Activated naive CD8-positive, alpha-beta T cell (primary cell): Measurements from ENCODE around the gene PIEZO1.
A peak's percentile ranks its signal among the peaks of the same experiment; 100 is the strongest.
"Not testable (repeated sequence)": the region's sequence is repeated elsewhere in the genome, so short reads cannot be mapped to it uniquely, and the experiment has no call there.

Experiments
- H3K27ac Mint-ChIP-seq: one replicate; pipeline ENCODE4 v1.8.0; 2021; ENCODE audit warnings: mixed read lengths
- H3K27me3 Mint-ChIP-seq: one replicate; pipeline ENCODE4 v1.8.0; 2021; ENCODE audit warnings: mixed read lengths
- H3K36me3 Mint-ChIP-seq: one replicate; pipeline ENCODE4 v1.8.0; 2021; ENCODE audit warnings: mixed read lengths
- H3K4me1 Mint-ChIP-seq: one replicate; pipeline ENCODE4 v1.8.0; 2021; ENCODE audit warnings: low read depth, mixed read lengths
- H3K4me3 Mint-ChIP-seq: one replicate; pipeline ENCODE4 v1.8.0; 2021; ENCODE audit warnings: mild to moderate bottlenecking, mixed read lengths
- H3K9me3 Mint-ChIP-seq: one replicate; pipeline ENCODE4 v1.8.0; 2021; ENCODE audit warnings: low read depth, mixed read lengths

PIEZO1 gene

GRCh38 chr16:88684569-88685155, 100.4 kb downstream of the PIEZO1 start:
- Mint-ChIP-seq H3K4me3 (peak overlapping the region; percentile 75), H3K4me1 (peaks cover 41% of the 10 kb centered on the region), H3K36me3 (no peaks in the 10 kb centered on the region), H3K27ac (peak overlapping the region; percentile 10), H3K27me3 (no peaks in the 10 kb centered on the region), H3K9me3 (no peaks in the 10 kb centered on the region)

- Mint-ChIP-seq H3K27me3 (no peaks in the 10 kb centered on the region), H3K4me3 (peak overlapping the region; percentile 73), H3K27ac (peak overlapping the region; percentile 95), H3K9me3 (no peaks in the 10 kb centered on the region), H3K36me3 (no peaks in the 10 kb centered on the region), H3K4me1 (peaks cover 38% of the 10 kb centered on the region)
Measured at GRCh38 chr16:88681709-88682451, 103.1 kb downstream of the PIEZO1 start.

GRCh38 chr16:88681084-88681680, 103.8 kb downstream of the PIEZO1 start:
- peaks cover 38% of the 10 kb centered on the region for H3K4me1 Mint-ChIP-seq
- peak overlapping the region; percentile 73 for H3K4me3 Mint-ChIP-seq
- H3K9me3 Mint-ChIP-seq = no peaks in the 10 kb centered on the region
- no peaks in the 10 kb centered on the region for H3K27me3 Mint-ChIP-seq
- H3K27ac Mint-ChIP-seq = peak overlapping the region; percentile 95
- H3K36me3 Mint-ChIP-seq = no peaks in the 10 kb centered on the region

GRCh38 chr16:88680554-88681083, 104.4 kb downstream of the PIEZO1 start:
- Mint-ChIP-seq H3K4me1 (peaks cover 38% of the 10 kb centered on the region), H3K36me3 (no peaks in the 10 kb centered on the region), H3K27me3 (no peaks in the 10 kb centered on the region), H3K27ac (peak overlapping the region; percentile 95), H3K4me3 (no peak overlapping the region), H3K9me3 (no peaks in the 10 kb centered on the region)

- H3K9me3 Mint-ChIP-seq = no peaks in the 10 kb centered on the region
- H3K36me3 Mint-ChIP-seq = no peaks in the 10 kb centered on the region
- H3K27ac Mint-ChIP-seq = no peak overlapping the region
- no peak overlapping the region for H3K4me3 Mint-ChIP-seq
- peaks cover 21% of the 10 kb centered on the region for H3K4me1 Mint-ChIP-seq
- H3K27me3 Mint-ChIP-seq = no peaks in the 10 kb centered on the region
Measured at GRCh38 chr16:88678224-88678979, 106.6 kb downstream of the PIEZO1 start.

GRCh38 chr16:88677721-88678120, 107.3 kb downstream of the PIEZO1 start:
- no peak overlapping the region for H3K4me3 Mint-ChIP-seq
- H3K9me3 Mint-ChIP-seq = no peaks in the 10 kb centered on the region
- H3K36me3 Mint-ChIP-seq = no peaks in the 10 kb centered on the region
- H3K27me3 Mint-ChIP-seq = no peaks in the 10 kb centered on the region
- H3K4me1 Mint-ChIP-seq = peaks cover 18% of the 10 kb centered on the region
- no peak overlapping the region for H3K27ac Mint-ChIP-seq

- Mint-ChIP-seq H3K27ac (no peak overlapping the region), H3K4me3 (no peak overlapping the region), H3K9me3 (no peaks in the 10 kb centered on the region), H3K27me3 (no peaks in the 10 kb centered on the region), H3K4me1 (peaks cover 9% of the 10 kb centered on the region), H3K36me3 (no peaks in the 10 kb centered on the region)
Measured at GRCh38 chr16:88676502-88677242, 108.3 kb downstream of the PIEZO1 start.

GRCh38 chr16:88673716-88674379, 111.2 kb downstream of the PIEZO1 start:
- no peak overlapping the region for H3K4me3 Mint-ChIP-seq
- no peaks in the 10 kb centered on the region for H3K36me3 Mint-ChIP-seq
- no peaks in the 10 kb centered on the region for H3K4me1 Mint-ChIP-seq
- H3K27ac Mint-ChIP-seq = no peak overlapping the region
- H3K9me3 Mint-ChIP-seq = no peaks in the 10 kb centered on the region
- H3K27me3 Mint-ChIP-seq = no peaks in the 10 kb centered on the region

- H3K27me3 Mint-ChIP-seq = no peaks in the 10 kb centered on the region
- no peaks in the 10 kb centered on the region for H3K9me3 Mint-ChIP-seq
- no peak overlapping the region for H3K27ac Mint-ChIP-seq
- H3K36me3 Mint-ChIP-seq = peaks cover 2% of the 10 kb centered on the region
- H3K4me3 Mint-ChIP-seq = no peak overlapping the region
- H3K4me1 Mint-ChIP-seq = no peaks in the 10 kb centered on the region
Measured at GRCh38 chr16:88672776-88673175, 112.2 kb downstream of the PIEZO1 start.

- Mint-ChIP-seq H3K4me1 (no peaks in the 10 kb centered on the region), H3K9me3 (no peaks in the 10 kb centered on the region), H3K27me3 (no peaks in the 10 kb centered on the region), H3K27ac (no peak overlapping the region), H3K36me3 (peaks cover 2% of the 10 kb centered on the region), H3K4me3 (no peak overlapping the region)
Measured at GRCh38 chr16:88671806-88672205, 113.2 kb downstream of the PIEZO1 start.

- H3K9me3 Mint-ChIP-seq = no peaks in the 10 kb centered on the region
- H3K27me3 Mint-ChIP-seq = no peaks in the 10 kb centered on the region
- H3K27ac Mint-ChIP-seq = no peak overlapping the region
- no peaks in the 10 kb centered on the region for H3K4me1 Mint-ChIP-seq
- peaks cover 2% of the 10 kb centered on the region for H3K36me3 Mint-ChIP-seq
- H3K4me3 Mint-ChIP-seq = no peak overlapping the region
Measured at GRCh38 chr16:88669980-88670379, 115.0 kb downstream of the PIEZO1 start.

GRCh38 chr16:88669493-88669892, 115.5 kb downstream of the PIEZO1 start:
- H3K9me3 Mint-ChIP-seq, H3K4me1 Mint-ChIP-seq, H3K27ac Mint-ChIP-seq, H3K4me3 Mint-ChIP-seq, H3K36me3 Mint-ChIP-seq, H3K27me3 Mint-ChIP-seq: not testable (repeated sequence)

GRCh38 chr16:88667461-88667860, 117.6 kb downstream of the PIEZO1 start:
- H3K4me1 Mint-ChIP-seq = peaks cover 6% of the 10 kb centered on the region
- no peaks in the 10 kb centered on the region for H3K9me3 Mint-ChIP-seq
- H3K27me3 Mint-ChIP-seq = no peaks in the 10 kb centered on the region
- no peak overlapping the region for H3K27ac Mint-ChIP-seq
- peaks cover 2% of the 10 kb centered on the region for H3K36me3 Mint-ChIP-seq
- no peak overlapping the region for H3K4me3 Mint-ChIP-seq

GRCh38 chr16:88665570-88665969, 119.5 kb downstream of the PIEZO1 start:
- Mint-ChIP-seq H3K9me3 (no peaks in the 10 kb centered on the region), H3K27me3 (no peaks in the 10 kb centered on the region), H3K4me1 (peaks cover 17% of the 10 kb centered on the region), H3K27ac (no peak overlapping the region), H3K4me3 (no peak overlapping the region), H3K36me3 (peaks cover 2% of the 10 kb centered on the region)
